Renal cortical epithelial cell (primary cell): Measurements from ENCODE around the gene CLNK. TPM values are rescaled to one million over a fixed set of nuclear protein-coding genes. Genes with fewer than 3 reads are reported as not detected.

ENCODE experiments used
- DNase-seq: peaks from one replicate; pipeline ENCODE4 v3.0.0-alpha.2; 2011; ENCODE audit warnings: low read depth
- total RNA-seq: library from RNA; depleted of rRNA; stranded (reverse); fragments of >200 nt; gene quantifications from 2 replicates; pipeline ENCODE4 v1.2.3, GENCODE V29; 2014

Gene CLNK
- total RNA-seq, 1 donor from 2014 or later = not detected

GRCh38 chr4:10612476-10612875 is 72.1 kb downstream of the CLNK start:
- DNase-seq = no peak

DNA sequence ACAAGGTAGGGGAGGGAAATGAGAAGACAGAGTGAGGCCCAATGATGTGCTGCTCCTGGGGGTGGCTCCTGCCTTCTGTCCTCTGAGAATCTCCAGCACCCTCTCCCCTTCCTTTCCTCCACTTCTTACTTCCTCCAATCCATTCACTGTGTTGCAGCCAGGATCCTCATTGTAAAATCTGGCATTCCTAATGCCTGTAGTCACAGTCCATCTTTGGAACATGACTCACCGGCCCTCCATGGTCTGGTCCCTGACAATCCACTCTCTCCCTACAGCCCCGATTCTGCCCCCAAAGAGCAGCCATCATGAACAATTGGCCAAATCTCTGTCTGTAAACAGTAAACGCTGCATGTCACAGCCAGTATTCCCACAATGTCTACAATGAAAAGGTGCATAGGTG is 72.9 kb downstream of the CLNK start:
- peak; percentile 85 for DNase-seq

GRCh38 chr4:10608501-10609219 is 75.9 kb downstream of the CLNK start:
- no peak for DNase-seq

- no peak for DNase-seq
Measured at GRCh38 chr4:10607206-10607605, 77.4 kb downstream of the CLNK start.

- DNase-seq = no peak
Measured at GRCh38 chr4:10606483-10607155, 77.9 kb downstream of the CLNK start.

DNA sequence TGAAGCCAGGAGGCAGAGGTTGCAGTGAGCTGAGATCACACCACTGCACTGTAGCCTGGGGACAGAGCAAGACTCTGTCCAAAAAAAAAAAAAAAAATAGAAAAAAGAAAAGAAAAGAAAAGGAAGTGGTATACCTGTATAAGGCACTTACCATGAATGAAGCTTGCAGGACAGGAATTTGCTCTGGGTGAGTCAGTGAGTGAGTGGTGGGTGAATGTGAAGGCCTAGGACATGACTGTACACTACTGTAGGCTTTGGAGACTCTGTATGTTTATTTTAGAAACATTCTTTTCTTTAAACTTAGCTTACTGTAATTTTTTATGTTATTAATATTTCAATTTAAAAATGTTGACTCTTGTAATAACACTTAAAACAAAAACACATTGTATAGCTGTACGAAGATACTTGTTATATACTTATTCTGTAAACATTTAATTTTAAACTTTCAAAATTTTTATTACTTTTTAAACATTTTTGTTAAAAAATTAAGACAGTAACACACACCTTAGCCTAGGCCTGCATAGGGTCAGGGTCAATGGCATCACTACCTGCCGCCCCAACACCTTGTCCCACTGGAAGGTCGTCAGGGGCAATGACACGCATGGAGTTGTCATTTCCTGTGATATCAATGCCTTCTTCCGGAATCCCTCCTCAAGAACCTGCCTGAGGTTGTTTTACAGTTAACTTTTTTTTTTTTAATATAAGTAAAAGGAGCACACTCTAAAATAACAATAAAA is 78.7 kb downstream of the CLNK start:
- DNase-seq = peak; percentile 69

- DNase-seq = no peak
Measured at GRCh38 chr4:10605031-10605430, 79.5 kb downstream of the CLNK start.

- no peak for DNase-seq
Measured at GRCh38 chr4:10599574-10599973, 85.0 kb downstream of the CLNK start.

GRCh38 chr4:10598829-10599228 is 85.7 kb downstream of the CLNK start:
- DNase-seq = no peak

GRCh38 chr4:10596586-10597290 is 87.8 kb downstream of the CLNK start:
- DNase-seq = no peak

DNA sequence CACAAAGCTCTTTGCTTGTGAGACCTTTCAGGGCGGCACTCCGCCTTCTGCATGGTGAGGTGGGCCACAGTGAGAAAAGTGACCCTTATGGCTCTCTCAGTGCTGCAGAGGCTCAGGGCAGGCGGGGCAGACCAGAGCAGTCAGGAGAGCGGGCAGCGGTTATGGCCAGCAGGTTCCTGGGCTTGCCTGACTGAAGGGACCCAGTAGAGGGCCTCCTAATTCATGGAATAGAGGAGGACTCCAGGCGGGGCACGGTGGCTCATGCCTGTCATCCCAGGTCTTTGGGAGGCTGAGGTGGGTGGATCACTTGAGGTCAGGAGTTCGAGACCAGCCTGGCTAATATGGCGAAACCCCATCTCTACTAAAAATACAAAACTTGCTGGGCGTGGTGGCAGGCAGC is 91.4 kb downstream of the CLNK start:
- no peak for DNase-seq

DNA sequence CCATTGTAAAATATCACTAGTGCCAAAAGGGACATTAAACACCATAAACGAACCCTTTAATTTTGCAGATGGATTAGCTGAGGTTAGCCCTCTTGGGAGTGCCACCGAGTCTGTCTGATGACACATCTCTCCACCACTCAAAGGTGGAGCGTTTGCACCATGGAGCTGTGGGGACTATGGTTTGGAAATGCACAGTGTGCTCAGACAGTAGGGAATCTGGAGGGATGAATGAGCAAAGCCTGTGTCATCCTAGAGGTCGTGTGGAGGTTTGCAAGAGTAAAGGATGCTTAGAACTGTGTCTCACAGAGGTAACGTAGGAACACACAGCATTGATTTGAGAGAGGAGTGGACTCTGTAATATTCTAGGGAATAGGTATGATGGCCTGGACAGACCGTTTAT is 93.7 kb downstream of the CLNK start:
- no peak for DNase-seq

DNA sequence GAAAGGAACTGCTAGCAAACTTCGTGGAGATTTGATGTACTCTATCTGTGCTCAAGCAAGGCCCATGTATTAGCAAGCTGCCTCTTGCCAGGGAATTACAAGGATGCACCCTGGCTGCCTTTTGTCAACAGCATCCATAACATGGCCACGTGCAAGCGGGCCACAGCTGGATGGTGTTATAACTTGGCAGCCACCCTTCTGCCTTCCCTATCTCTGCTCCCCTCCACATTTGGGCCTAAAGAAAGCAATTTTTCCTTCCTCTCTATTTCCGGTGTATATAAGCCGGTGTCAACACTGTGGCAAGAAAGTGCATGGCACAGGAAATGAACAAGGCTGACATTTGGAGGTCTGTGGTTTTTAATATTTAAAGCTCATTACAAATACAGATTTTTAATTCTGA is 94.8 kb downstream of the CLNK start:
- no peak for DNase-seq

DNA sequence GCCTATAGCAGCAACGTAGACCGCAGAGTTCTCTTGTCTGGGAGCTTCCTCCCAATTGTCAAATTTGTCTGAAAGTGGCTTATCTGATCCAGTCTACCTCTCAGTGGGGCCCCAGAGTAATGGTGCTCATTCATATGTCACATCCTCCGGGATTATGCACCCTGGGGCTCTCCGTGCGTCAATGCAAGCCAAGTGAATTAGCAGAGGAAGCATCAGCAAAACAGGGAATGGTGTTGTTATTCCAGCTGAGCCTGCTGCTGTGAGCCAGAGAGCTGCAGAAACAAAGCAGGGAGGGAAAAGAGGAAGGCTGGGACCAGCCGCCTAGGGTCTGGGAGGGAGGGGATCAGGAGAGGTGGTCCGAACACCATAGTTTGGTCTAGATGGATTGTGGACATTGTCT is 95.2 kb downstream of the CLNK start:
- no peak for DNase-seq

GRCh38 chr4:10587697-10588096 is 96.9 kb downstream of the CLNK start:
- no peak for DNase-seq

GRCh38 chr4:10587296-10587695 is 97.3 kb downstream of the CLNK start:
- DNase-seq = no peak

DNA sequence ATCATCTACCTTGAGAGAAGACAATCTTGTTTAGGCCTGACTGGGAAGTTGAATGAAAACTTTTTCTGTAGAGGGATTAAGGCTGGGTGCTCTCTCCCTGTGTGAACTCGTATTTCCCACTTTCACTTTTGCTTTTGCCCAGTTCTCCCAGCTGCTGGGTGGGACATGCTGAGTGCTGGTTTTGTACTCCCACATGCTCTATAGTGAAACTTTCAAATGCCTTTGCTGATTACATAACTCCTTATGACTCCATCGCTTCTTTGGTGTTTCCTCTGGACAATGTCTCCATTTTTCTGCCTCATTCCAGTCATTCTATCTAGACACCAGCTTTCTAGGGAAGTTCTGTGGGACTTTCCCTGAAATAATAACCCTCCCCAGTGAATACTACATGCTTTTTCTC is 100.5 kb downstream of the CLNK start:
- peak; percentile 81 for DNase-seq

- DNase-seq = no peak
Measured at GRCh38 chr4:10582951-10583350, 101.6 kb downstream of the CLNK start.

DNA sequence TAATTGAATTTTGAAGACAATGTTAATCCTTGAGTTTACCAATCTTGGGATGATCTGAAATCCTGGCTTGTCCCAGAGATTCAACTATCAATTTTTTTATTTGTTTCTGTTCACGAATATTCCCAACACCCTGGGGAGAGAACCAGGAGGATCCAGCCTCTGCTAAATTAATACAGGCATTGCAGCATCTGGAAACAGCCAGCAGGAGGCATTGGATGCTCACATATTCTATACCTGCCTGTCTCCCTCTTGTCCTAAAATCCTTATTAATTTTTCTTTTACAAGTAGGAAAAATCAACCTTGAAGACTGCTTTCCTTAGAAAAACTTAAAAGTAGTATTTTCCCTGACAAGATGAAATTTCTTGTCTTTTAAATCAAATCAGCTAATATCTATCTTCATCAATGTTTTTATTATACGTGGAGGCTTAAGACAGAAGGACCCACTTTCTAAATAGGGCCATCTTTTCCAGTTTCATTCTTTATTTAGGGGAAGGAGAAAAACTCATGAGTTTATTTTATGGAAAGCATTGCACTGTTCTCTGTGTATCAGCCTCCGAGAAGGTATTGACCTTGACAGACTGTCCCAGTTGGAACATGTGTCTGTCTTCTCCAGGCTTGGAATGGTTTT is 102.4 kb downstream of the CLNK start:
- peak; percentile 46 for DNase-seq

DNA sequence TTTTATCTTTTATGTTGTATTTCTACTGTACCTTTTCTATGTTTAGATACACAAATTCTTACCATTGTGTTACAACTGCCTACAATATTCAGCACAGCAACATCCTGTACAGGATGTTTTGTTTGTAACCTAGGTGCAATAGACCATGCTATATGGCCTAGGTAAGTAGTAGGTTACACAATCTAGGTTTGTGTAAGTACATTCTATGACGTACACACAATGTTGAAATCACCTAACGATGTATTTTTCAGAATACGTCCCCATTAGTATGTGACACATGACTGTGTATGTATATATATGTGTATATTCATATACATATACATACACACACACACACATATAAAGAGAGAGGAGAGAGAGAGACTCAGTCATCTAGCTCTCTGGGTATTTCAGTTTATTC is 103.5 kb downstream of the CLNK start:
- DNase-seq = no peak

GRCh38 chr4:10579648-10580047 is 104.9 kb downstream of the CLNK start:
- DNase-seq = no peak
